ENCODE results near the gene GLI3.

GLI3 gene

DNA sequence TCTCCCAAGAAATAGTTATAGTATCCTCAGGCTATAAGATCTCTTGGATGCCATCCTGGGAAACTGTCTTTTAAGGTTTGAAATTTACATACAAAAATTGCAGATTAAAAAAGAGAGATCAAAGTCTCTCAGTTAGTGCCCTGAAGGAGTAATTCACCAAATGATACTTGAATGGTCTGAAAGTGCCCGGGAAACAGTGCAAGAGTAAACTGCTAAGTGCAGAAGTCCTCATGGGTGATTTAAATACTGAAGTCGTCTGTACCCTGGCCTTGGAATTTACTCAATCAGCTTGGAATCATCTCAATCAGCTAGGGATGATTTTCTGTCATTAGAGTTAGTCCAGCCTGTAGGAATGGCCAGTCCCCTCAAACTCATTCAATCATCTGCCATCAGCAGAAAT lies 155.3 kb downstream of the GLI3 start:
- no peak for DNase-seq (ENCODE audit: low read depth)

DNA sequence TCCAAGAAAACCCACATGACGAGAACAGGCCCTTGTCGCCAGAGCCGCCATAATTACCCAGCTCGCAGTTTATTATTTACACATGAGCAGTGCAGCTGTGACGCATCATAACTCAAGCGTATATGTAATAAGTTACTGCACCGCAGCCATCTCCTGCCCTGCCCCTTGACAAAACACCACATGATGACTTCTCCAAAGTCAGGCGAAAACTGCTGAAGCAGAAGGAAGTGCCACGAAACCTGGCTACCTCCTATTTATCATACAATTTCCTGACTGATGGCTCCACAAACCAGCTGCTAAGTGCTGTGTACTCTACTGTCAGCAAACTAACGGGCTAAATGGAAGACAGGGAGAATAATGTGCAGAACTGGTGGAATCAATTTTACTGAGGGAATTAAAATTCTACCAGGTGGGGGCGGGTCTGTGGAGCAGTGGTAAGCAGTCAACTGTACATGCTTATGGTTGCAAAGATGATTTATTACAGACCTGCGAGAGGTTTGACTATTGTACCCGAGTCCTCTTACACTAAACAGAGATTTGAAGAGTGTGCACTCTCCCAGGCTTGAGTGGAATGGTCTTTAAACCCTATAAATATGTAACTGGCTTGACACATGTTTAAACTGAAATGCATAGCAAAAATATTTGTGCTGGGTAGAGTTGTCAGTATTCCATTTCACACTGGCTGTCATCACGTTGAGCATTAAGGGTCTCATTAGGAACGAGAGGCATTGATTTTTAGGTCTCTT lies 156.0 kb downstream of the GLI3 start:
- no peak for DNase-seq (ENCODE audit: low read depth)

DNA sequence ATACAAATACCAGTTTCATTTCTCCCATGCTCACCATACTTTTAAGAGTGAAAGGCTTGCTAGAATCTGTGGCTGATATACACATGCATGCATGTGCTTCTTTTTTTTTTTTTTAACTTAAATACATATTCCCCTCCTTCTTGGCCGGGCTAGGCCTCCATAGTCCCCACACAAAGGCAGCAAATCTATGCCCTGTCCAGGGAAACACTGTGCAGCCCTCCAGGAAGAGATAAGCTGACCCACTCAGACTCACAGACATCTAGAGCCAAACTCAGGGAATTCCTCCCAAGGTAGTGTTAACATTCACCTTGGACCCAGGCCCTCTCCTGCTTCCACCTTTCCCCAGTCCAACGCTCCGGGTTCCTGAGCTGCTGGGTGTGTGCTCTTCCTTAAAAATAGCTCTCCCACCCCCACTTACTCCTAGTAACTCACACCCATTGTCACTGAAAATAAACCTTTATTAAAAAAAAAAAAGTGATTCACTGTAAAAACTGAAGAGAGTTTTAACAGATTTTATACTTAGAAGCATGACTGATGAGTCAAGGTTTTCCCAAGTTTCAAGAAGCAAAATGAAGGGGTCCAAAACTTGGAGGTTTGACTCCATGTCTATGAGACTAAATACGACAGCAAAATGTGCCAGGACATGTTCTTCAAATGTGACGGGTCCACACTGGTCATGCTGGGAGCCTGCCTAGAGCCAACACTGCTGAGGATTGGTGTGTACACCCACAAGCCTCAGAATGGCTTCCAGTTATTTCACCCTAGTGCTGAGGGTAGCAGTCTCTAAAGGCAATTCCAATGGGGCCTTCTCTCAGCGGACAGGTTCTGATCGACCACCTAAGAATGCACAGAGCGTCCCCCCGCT lies 159.5 kb downstream of the GLI3 start:
- no peak for DNase-seq (ENCODE audit: low read depth)

DNA sequence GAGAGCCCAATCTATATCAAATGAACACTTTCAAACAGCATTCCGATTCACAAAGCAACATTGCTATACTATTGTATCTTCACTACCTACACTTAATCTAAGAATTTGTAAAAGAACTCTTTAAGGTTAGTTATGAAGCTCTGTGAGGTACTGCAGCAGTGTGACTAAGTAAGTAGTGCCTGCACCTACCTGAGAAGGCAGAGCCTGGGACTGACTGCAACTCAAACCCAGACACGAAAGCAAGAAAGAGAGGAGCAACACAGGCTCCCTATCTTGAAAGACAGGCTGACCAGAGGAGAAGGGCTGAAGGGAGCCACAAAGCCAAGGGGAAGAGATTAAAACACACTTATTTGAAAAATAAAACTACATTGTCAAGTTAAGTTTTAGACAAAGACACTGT lies 160.1 kb downstream of the GLI3 start:
- DNase-seq (ENCODE audit: low read depth), result no peak

DNA sequence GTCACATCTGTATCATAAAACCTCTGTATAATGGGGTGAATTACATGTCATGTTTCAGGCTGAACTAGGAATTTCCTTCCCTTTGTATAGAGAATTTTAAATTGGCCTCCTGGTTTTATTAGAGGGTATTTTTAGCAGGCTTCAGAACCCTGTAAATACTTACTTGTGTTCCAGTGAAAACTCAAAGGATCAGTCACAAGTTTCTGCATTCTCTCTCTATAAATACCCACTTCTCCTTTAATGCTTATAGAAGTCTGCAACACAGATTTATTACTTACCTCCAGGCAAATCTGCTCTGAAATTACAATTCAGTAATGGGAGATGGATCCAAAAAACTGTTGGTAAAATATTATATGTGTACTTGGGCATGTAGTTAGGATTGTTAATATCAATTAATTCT lies 161.6 kb downstream of the GLI3 start:
- DNase-seq (ENCODE audit: low read depth), result no peak

DNA sequence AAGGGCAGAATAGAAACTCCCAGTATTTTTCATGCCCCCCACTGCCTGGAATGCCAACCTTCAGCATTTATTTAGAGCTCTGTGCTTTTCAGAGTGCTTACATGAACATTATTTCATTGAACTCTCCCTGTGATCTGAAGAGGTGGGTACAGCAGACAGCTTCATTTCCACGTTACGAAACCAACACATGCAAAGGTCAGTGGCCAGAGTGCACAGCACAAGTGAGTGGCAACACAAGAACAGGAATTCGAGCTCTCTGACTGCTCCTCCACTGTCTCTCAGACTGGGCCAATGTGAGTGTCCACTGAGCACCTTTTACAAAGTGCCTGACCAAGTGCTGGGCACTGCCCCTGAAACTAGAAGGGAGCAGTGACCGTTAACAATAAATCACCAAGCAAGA lies 162.9 kb downstream of the GLI3 start:
- DNase-seq (ENCODE audit: low read depth), result no peak

DNA sequence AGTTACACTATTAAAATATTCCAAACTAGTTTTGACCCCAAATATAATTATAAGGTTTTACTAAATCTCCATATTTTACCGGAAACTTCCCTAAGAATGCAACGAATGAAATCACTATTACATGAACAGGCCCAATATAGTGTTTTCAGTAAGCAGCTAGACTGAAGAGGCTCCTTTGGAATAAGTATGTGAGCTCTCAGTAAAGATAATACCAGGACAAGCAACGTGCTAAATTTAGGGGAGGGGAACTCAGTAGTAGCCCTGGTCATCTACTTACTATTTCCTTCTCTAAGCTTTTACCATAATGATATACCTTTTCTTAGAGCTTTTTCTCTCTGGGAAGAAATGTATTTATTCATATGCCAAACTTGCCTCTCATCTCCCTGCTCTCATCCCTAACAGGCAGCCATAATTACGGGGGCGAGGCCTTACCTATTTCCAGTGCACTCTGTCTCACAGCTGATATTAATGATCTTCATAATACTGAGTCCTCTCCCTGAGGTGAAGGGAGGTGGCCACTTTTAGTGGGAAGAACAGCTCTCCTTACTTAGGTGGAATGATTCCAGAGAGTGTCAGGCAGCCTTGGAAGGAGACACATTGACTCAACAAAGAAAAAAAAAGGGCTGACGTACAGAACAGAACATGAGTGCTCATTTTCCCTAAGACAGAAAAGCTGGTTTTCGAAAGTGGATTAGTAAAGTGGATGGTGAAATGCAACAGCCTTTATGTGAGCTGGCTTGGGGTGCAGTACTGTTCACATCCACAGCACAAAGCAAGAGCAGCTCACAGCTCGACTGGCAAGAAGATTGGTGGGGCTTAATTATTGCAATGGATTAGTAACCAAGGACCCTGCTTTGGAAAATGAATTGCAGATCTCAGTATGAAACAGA lies 165.4 kb downstream of the GLI3 start:
- DNase-seq (ENCODE audit: low read depth), result no peak

DNA sequence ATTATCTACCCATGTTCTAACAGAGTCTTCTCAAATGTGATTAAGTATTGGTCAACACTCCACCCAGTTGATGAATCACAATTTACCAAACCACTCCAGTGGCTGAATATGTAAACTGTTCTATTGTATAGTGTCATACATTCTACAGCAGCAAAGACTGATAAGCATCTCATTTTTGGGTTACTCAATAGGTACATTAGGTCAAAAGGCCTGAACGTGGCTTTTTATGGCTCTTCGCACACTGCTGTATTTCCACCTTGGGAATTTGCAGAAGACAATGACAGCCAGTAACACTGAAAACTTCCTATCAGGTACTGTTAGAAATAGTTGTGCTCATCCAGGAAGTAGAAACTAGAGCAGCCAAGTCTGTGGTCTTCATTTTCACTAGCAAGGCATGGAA lies 166.9 kb downstream of the GLI3 start:
- DNase-seq (ENCODE audit: low read depth), result no peak

DNA sequence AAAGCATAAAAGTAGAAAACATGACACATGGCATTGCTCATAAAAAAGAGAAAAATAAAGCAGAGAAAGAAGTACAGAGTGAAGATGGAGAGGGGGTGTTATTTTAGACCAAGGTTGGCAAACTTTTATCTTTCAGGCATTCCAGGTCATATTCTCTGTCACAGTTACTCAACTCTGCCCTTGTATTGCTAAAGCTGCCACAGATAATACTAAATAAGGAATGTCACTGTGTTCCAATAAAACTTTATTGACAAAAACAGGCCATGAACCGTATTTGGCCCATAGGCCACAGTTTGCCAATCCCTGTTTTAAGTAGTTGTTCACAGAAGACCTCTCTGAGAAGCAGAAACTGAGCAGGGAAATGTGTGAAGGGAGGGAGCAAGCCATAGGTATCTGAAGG lies 167.4 kb downstream of the GLI3 start:
- DNase-seq (ENCODE audit: low read depth), result no peak

DNA sequence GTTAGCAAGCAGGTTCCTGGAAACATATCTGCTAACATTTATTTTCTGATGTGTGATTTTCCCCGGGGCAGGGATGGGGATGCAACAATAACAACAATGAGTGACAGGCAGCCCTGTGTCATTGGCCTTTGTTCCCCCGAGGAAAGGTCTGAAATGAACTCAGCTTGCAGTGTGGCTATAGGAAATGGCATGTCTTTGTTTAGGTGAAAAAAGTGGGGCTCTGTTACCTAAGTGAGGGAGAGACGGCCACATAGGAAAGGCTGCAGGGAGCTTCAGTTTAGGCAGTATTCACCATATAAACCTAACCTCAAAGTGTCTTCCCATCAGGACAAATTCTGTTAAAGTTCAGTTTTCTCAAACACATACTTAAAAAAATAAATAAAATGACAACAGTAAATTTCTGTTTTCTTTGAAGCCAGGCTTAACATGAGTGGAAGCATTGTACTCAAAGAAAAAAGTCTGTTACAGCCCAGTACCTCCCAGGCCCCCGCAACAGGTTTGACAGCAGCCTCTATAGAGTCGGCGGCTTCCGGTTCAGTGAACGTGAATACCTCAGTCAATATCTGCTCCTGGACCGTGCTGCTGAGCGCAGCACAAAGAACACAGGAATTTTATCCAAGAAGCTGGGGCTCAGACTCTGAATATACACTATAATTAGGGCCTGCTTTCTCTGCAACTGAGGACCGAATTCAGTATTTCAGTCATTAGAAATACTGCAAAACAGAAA lies 168.3 kb downstream of the GLI3 start:
- no peak for DNase-seq (ENCODE audit: low read depth)

DNA sequence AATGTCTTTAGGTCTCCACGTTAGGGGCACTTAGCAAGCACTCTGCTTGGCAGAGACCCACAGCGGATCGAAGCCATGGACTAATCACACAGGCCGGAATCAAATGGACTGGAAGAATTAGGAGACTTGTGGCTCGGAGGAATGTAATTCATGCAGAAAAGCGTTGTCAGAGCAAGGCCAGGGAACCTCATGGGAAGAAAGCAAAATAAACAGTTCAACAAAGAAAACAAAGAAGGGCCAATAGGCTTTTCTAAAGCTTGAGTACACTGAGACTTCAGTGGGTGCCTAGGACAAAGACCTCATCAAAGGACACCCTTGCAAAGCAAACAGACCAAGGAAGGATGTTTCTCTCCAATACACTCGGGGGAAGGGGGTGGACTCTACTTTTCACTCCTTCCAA lies 171.1 kb downstream of the GLI3 start:
- no peak for DNase-seq (ENCODE audit: low read depth)

DNA sequence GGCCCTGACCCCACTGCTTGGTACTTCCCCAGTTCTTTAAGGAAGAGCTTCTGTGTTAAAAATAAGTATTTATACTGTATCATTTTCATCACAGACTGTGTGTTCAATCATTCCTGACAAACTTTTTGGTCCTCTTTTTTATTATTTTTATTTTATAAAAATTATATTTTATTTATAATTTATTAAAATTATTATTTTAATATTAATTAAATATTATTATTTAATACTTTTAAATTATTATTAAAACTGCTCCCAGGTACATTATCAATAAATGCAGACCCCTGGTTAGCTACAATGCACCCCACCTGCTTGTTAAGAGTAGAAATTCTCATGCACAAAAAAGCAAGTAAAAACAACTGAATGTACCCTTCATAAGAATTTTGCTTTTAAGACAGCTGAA lies 172.0 kb downstream of the GLI3 start:
- DNase-seq (ENCODE audit: low read depth), result no peak

DNA sequence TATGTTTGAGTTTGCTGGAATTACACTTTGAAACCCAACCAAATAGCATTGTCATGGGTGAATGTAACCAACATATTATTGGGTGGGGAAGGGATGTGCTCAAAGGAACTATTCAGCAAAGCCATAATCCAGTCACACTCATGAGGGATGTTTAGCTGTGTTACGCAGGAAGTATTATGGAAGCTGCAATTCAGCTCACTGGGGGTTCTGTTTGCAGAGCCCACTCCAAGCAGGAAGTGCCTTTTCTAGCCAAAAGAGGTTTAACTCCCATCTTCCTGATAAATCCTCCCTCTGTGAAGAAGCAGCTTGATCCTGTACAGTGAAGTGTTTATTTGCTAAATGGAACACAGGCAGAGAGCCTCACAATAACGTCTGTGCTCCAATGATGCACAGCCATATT lies 172.5 kb downstream of the GLI3 start:
- no peak for DNase-seq (ENCODE audit: low read depth)

DNA sequence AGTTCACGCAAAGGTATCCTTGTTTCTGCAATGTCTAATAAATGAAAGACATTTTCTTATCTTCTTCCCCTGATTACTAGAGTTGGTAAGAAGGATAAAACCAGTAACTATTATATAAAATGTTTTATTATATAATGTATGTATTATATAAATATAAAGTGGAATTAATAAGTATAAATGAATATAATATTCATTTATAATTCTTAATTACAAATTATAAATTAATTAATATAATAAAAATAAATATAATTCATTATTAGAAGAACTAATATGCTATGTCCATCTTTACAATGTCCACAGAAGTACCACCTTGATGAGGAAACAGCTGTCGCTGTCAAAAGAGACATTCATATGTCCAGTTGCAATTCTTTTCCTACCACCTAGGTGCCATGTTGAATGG lies 177.7 kb downstream of the GLI3 start:
- DNase-seq (ENCODE audit: low read depth), result no peak

DNA sequence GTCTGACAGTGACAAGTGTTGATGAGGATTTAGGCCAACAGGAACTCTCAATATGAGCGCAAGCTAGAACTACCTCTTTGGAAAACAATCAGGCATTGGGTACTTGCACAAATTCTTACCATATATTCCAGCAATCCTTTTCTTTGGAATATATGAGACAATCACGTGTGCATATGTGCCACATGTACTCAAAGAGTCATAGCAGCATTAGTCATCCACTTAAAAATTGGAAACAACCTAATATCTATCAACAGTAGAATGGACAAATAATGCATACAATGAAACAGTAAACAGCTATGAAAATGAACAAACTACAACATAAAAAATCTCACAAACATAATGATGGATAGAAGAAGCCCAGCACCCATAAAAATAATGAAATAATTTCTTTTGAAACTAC lies 179.7 kb downstream of the GLI3 start:
- no peak for DNase-seq (ENCODE audit: low read depth)

DNA sequence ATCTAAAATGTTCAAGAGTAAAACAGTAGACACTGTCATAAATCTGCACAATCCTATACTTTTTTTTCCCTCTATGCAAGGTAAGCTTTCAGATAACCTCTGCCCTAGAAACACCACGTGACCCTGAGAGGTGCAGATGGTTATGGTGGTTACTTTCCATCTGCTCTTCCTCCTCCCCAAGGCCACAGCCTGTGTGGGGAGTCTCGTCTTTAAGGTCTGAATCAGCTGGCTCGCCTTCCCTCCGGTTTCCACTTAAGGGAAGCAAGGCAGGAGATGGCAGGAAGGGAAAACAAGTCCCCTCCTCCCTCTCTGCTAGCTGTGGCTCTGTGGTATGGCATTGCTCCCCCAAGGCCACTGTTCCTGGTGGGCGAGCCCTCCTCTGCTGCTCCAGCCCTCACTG lies 181.8 kb downstream of the GLI3 start:
- DNase-seq (ENCODE audit: low read depth), result no peak

DNA sequence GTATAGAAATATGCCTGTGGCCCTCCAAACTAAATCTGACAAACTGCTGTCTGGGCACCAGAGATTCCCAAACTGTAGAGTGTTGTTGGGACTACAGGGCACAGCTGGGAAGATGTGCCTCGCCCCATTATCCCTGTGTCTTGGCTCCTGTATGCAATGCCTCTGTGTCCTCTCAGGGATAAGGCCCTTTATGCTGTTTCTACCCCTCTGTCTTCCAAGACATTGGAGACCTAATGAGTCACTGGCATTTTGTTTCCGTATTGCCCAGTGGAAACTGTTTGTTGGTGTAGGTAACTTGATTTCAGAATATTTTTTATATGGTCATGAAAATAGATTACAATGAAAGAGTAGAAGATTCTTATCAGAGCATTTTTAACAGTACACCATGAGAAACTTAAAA lies 183.2 kb downstream of the GLI3 start:
- DNase-seq (ENCODE audit: low read depth), result no peak

DNA sequence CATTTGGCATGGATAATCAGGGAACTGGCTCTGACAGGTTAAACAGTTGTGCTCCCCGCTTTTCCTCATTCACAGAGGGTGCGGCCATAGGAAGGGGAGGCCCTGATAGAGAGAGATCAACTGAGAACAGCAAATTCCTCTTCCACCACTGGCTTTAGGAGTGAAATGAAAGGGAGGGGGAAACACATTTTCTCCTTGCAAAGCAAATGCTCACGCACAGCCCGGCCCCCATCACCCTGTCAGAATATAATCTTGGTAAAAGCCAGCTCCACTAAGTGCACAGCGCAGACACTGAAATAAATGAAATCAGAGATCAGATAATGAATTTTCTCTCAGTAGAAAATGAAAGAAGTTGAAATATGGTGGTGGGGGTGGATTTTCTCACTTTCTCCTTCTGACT lies 187.2 kb downstream of the GLI3 start:
- no peak for DNase-seq (ENCODE audit: low read depth)

DNA sequence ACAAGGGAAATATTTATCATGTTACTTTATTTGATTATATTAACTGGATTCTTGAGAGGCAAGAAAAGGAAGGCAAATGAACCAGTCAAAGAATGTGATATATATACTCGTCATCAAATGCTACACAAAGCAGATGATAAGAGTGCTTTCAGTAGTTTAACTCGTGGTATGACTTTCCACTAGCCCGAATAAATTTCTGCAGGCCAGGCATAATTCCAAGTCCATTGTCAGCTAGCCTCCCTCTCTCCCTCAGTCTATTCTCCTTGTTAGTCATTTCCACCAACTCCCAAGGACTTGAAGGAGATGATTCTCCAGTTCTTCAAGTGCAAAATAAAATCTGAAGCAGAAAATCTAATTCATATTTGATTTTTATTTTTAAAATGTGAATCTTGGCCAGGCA lies 190.5 kb downstream of the GLI3 start:
- no peak for DNase-seq (ENCODE audit: low read depth)

DNA sequence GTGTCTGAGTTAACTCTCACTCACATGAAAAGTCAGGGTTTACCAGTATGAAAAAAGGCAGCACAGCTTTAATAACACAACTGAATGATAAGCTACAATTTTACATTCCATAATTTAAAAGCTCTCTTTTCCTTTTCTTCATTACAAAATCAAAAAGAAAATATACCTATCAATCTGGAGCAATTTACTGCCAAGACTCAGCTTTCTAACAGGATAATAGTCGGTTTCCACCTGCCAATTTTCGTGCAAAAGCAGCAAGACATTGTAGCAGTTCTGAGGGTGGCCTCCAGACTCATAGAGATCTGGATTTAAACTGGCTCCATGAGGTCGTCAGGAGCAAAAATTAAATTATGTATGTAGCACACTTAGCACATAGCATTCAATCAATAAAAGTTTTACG lies 191.0 kb downstream of the GLI3 start:
- DNase-seq (ENCODE audit: low read depth), result no peak

DNA sequence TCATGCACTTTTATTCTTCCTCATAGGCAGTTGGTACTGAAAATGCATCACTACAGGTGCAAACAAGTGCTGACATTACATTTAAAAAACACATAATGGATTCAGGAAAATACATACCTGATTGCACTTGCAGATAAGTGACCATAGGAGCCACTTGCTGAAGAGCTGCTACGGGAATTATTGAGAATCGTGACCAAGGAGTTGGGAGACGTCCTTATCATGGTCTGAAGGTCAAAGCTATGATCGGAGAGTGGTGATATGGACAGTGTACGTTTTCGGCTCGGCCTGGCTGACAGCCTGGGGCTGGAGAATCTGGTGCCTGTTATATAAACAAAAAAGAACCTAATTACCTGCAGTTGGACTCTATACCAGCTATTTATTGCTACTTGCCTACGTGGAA lies 197.1 kb downstream of the GLI3 start:
- no peak for DNase-seq (ENCODE audit: low read depth)

DNA sequence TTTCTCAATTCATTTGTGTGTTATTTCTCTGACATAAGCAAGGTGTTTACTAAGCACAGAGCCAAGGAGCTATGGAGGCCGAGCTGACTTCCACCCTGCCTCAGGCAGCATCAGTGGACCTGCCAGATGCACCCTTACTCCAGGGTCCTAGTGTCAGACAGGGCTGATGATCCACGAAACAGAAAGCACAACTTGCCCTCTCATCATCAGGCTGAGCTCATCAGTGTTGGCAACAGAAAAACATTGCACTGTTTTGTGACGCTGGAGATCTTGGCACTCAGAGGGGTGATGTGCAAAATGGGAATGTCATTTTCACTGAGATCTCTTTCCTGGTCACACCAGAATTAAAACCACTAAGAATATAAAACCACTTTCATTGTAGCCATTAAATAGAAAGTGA lies 201.8 kb downstream of the GLI3 start:
- no peak for DNase-seq (ENCODE audit: low read depth)
